CD14-positive monocyte (primary cell): Measurements from ENCODE around the gene DOCK1. TPM values are rescaled to one million over a fixed set of nuclear protein-coding genes. Genes with fewer than 3 reads are reported as not detected.

Source experiments
- DNase-seq, 3 donors: peaks; one replicate each; pipeline ENCODE4 v3.0.0-alpha.2; 2011 to 2022
- H2AFZ ChIP-seq: 2 replicates; pipeline ENCODE4 v1.6.0; 2012; ENCODE audit warnings: mild to moderate bottlenecking, low read depth, low read length, inconsistent platforms; ENCODE audit not compliant: insufficient read depth, poor library complexity, severe bottlenecking
- H3K27ac ChIP-seq, 2 donors: 1 replicate in 1 of 2; 2 replicates in 1 of 2; pipeline ENCODE4 v1.5.1; 2012 to 2013; ENCODE audit warnings: low read length in 2 of 2, control low read depth in 1 of 2, inconsistent platforms in 1 of 2, low read depth in 1 of 2, mild to moderate bottlenecking in 1 of 2
- H3K27me3 ChIP-seq, 2 donors: one replicate each; pipeline versions ENCODE4 v1.6.0 to v1.6.1; 2011 to 2013; ENCODE audit warnings: low read length in 2 of 2; ENCODE audit not compliant: control insufficient read depth in 2 of 2, insufficient read depth in 2 of 2
- H3K36me3 ChIP-seq, 2 donors: replicated peaks in 1 of 2; 1 replicate in 1 of 2; 2 replicates in 1 of 2; pipeline versions ENCODE4 v1.5.1 to v1.6.1; 2012 to 2013; ENCODE audit warnings: low read length in 2 of 2, control low read depth in 1 of 2, inconsistent platforms in 1 of 2, mild to moderate bottlenecking in 1 of 2; ENCODE audit not compliant: insufficient read depth in 2 of 2, control insufficient read depth in 1 of 2
- H3K4me1 ChIP-seq, 2 donors: 1 replicate in 1 of 2; 2 replicates in 1 of 2; pipeline versions ENCODE4 v1.5.1 to v1.6.1; 2012 to 2013; ENCODE audit warnings: low read length in 2 of 2, control low read depth in 1 of 2, inconsistent platforms in 1 of 2, mild to moderate bottlenecking in 1 of 2, moderate library complexity in 1 of 2; ENCODE audit not compliant: insufficient read depth in 2 of 2, control insufficient read depth in 1 of 2
- H3K4me2 ChIP-seq: replicated peaks from 2 replicates; pipeline ENCODE3; 2012; ENCODE audit warnings: low read length, moderate library complexity, mild to moderate bottlenecking; ENCODE audit not compliant: poor library complexity, severe bottlenecking; ENCODE audit errors: extremely low read depth
- H3K4me3 ChIP-seq, 3 experiments: fragments of 200-600 bp in 1 of 3; sonication (generic) in 1 of 3; replicated peaks in 1 of 3; 1 replicate in 2 of 3; 2 replicates in 1 of 3; pipeline ENCODE4 v1.5.1; 2011 to 2013; ENCODE audit warnings: low read length in 3 of 3, mild to moderate bottlenecking in 3 of 3, control low read depth in 2 of 3, low read depth in 2 of 3, inconsistent platforms in 1 of 3, moderate library complexity in 1 of 3
- H3K79me2 ChIP-seq: 2 replicates; pipeline ENCODE4 v1.6.0; 2012; ENCODE audit warnings: mild to moderate bottlenecking, control low read depth, inconsistent platforms, low read length, moderate library complexity; ENCODE audit not compliant: insufficient read depth
- H3K9ac ChIP-seq: 2 replicates; pipeline ENCODE4 v1.6.0; 2017; ENCODE audit warnings: low read length, mild to moderate bottlenecking; ENCODE audit not compliant: insufficient read depth, poor library complexity, severe bottlenecking
- H3K9me3 ChIP-seq, 2 donors: replicated peaks in 1 of 2; 1 replicate in 1 of 2; 2 replicates in 1 of 2; pipeline versions ENCODE4 v1.5.1 to v1.6.1; 2012 to 2013; ENCODE audit warnings: low read length in 2 of 2, control low read depth in 1 of 2; ENCODE audit not compliant: control insufficient read depth in 1 of 2, insufficient read depth in 1 of 2
- H4K20me1 ChIP-seq: 2 replicates; pipeline ENCODE4 v1.6.0; 2012; ENCODE audit warnings: mild to moderate bottlenecking, low read length, control low read depth, moderate library complexity; ENCODE audit not compliant: insufficient read depth
- H3K27ac Mint-ChIP-seq, 7 donors: one replicate each; pipeline ENCODE4 v1.8.0; 2020; ENCODE audit warnings: mild to moderate bottlenecking in 7 of 7, mixed read lengths in 7 of 7, moderate library complexity in 6 of 7, inconsistent platforms in 2 of 7
- H3K27me3 Mint-ChIP-seq, 3 donors: one replicate each; pipeline ENCODE4 v1.8.0; 2021 to 2022; ENCODE audit warnings: low read depth in 3 of 3, mild to moderate bottlenecking in 3 of 3, mixed read lengths in 3 of 3, moderate library complexity in 3 of 3, inconsistent platforms in 1 of 3
- H3K36me3 Mint-ChIP-seq, 2 donors: one replicate each; pipeline ENCODE4 v1.8.0; 2020; ENCODE audit warnings: mixed read lengths in 2 of 2, inconsistent platforms in 1 of 2, mild to moderate bottlenecking in 1 of 2
- H3K4me1 Mint-ChIP-seq: one replicate; pipeline ENCODE4 v1.8.0; 2020; ENCODE audit warnings: mild to moderate bottlenecking, mixed read lengths
- H3K4me3 Mint-ChIP-seq, 2 donors: one replicate each; pipeline ENCODE4 v1.8.0; 2020; ENCODE audit warnings: mild to moderate bottlenecking in 2 of 2, mixed read lengths in 2 of 2, moderate library complexity in 1 of 2
- H3K9me3 Mint-ChIP-seq, 7 donors: one replicate each; pipeline ENCODE4 v1.8.0; 2020 to 2022; ENCODE audit warnings: mixed read lengths in 7 of 7, mild to moderate bottlenecking in 6 of 7, moderate library complexity in 6 of 7, inconsistent platforms in 2 of 7
- CTCF ChIP-seq: fragments of 200-600 bp; IDR thresholded peaks from one replicate; pipeline ENCODE4 v1.8.0; 2022; ENCODE audit warnings: antibody characterized with exemption, mild to moderate bottlenecking
- WGBS: methylation state at CpG from one replicate; pipeline ENCODE4 v1.1.5; 2013; ENCODE audit warnings: missing lambda C conversion rate; ENCODE audit not compliant: insufficient coverage; 5-methylcytosine and 5-hydroxymethylcytosine counted together
- intact Hi-C, 2 donors: fragments of 100-400 bp; cut with micrococcal nuclease; formaldehyde crosslinking; loops; one replicate each; pipeline versions ENCODE4 v1.15.0 to v1.15.1; 2023
- polyA plus RNA-seq, 3 donors: library from polyadenylated mRNA; depleted of rRNA in 1 of 3; unstranded in 2 of 3; stranded (reverse) in 1 of 3; fragments of 300-500 nt in 2 of 3; fragments of >200 nt in 1 of 3; fragmentation: Illumina TruSeq in 2 of 3; gene quantifications; 1 replicate in 2 of 3; 2 replicates in 1 of 3; pipeline ENCODE4 v1.2.3, GENCODE V29; 2012 to 2021

The DOCK1 gene
- polyA plus RNA-seq, 3 donors, result 0.31 to 0.35 TPM; not detected in 1

GRCh38 chr10:126957111-126957510, 51.9 kb downstream of the DOCK1 start:
- Histone ChIP-seq H4K20me1 (no peaks in the 10 kb centered on the region), H3K36me3 (no peaks in the 10 kb centered on the region), H3K79me2 (no peaks in the 10 kb centered on the region), H3K4me1 (no peaks in the 10 kb centered on the region), H3K27me3 (no peaks in the 10 kb centered on the region), H3K27ac (no peak overlapping the region), H3K9ac (no peak overlapping the region), H3K4me3 (no peak overlapping the region), H3K9me3 (peaks cover 10 to 17% of the 10 kb centered on the region in 2 donors), H3K4me2 (no peak overlapping the region), H2AFZ (no peak overlapping the region)
- peaks cover 8% of the 10 kb centered on the region for H3K4me1 Mint-ChIP-seq
- no peak overlapping the region for H3K4me3 Mint-ChIP-seq
- intact Hi-C loops, result no loop called here
- DNase-seq, result no peak
- peaks cover 0 to 2% (median 0%) of the 10 kb centered on the region in 7 donors for H3K9me3 Mint-ChIP-seq
- no peak overlapping the region for H3K27ac Mint-ChIP-seq
- 87% methylated on average over 6 of the region's 8 CpGs for WGBS
- TF ChIP-seq CTCF, result no peak
- H3K27me3 Mint-ChIP-seq, result no peaks in the 10 kb centered on the region
- H3K36me3 Mint-ChIP-seq, result no peaks in the 10 kb centered on the region

- H3K9me3 ChIP-seq, result no peaks in the 10 kb centered on the region
- H3K9ac ChIP-seq, result no peak overlapping the region
- H3K36me3 Mint-ChIP-seq, result no peaks in the 10 kb centered on the region
- no peak for DNase-seq
- intact Hi-C loops, result no loop called here
- H3K36me3 ChIP-seq, result no peaks in the 10 kb centered on the region
- no peak overlapping the region for H3K27ac ChIP-seq
- H3K9me3 Mint-ChIP-seq, result peaks cover 0 to under 1% (median 0%) of the 10 kb centered on the region in 7 donors
- no peaks in the 10 kb centered on the region for H4K20me1 ChIP-seq
- H3K4me1 ChIP-seq, result no peaks in the 10 kb centered on the region
- H2AFZ ChIP-seq, result no peak overlapping the region
- WGBS, result 89% methylated on average over 4 of the region's 4 CpGs
- H3K27ac Mint-ChIP-seq, result no peak overlapping the region
- H3K27me3 ChIP-seq, result no peaks in the 10 kb centered on the region
- H3K4me2 ChIP-seq, result no peak overlapping the region
- no peak overlapping the region for H3K4me3 Mint-ChIP-seq
- no peak for TF ChIP-seq CTCF
- no peaks in the 10 kb centered on the region for H3K27me3 Mint-ChIP-seq
- H3K4me3 ChIP-seq, result no peak overlapping the region
- no peaks in the 10 kb centered on the region for H3K79me2 ChIP-seq
- H3K4me1 Mint-ChIP-seq, result peaks cover 8% of the 10 kb centered on the region
These were observed 54.2 kb downstream of the DOCK1 start for GRCh38 chr10:126959431-126959830.
